Stimulated activated CD8-positive, alpha-beta memory T cell treated with anti-CD3 and anti-CD28 coated beads, Interleukin-15, amount 100 ng/mL, for 4 hours (primary cell): ENCODE data around the gene CCND1.
"Not testable (repeated sequence)": the region's sequence is repeated elsewhere in the genome, so short reads cannot be mapped to it uniquely, and the experiment has no call there.

Experiments used
- DNase-seq, 2 donors: peaks; one replicate each; pipeline ENCODE4 v3.0.0-alpha.2; 2020; ENCODE audit warnings: low read depth in 2 of 2

The CCND1 gene

DNA sequence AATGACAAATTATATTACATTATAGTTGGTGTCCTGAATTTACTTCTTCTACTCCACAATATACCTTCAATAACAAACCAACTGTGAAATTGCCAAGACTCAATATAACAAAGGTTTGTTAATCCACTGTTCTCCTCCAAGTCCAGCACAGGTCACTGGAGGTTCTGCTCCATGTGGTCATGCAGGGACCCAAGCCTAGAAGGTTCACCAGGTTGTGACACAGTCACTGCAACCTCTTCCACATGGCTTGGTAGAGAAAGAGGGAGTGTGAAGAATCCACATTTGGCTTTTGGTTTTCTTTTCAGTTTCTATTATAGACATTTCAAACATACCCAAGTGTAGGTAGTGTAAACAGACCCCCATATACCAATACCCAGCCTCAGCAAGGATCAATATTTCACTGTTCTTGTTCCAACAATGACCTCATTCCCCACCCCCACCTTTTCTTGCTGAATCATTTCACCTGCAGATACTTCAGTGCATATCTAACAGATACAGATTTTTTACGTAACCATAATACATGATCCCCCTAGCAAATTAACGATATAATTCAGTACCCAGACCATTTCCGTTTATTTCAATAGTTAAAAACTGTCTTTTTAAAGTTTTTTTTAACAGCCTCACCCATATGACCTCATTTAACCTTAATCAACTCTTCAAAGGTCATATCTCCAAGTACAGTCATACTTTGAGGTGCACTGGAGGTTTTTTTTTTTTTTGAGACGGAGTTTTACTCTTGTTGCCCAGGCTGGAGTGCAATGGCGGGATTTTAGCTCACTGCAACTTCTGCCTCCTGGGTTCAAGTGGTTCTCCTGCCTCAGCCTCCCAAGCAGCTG lies 48.7 kb downstream of the CCND1 start:
- DNase-seq = no peak

DNA sequence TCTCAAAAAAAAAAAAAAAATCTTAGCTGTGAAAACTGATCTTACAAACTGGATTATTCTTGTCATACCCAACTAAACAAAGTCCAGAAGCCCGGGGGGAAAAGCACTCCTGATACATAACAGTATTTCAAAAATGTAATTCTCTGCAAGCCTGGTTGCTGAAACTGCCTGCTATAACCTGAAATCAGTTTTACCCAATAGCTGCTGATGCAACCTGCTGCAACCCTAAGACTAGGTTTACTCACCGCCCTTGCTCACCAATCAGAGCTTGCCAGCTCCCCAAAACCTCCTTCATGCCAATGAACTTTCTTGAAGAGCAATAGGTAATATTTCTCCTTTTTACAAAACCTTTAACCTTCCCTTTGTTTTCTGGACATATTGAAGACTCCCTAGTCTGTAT lies 50.5 kb downstream of the CCND1 start:
- DNase-seq = no peak

DNA sequence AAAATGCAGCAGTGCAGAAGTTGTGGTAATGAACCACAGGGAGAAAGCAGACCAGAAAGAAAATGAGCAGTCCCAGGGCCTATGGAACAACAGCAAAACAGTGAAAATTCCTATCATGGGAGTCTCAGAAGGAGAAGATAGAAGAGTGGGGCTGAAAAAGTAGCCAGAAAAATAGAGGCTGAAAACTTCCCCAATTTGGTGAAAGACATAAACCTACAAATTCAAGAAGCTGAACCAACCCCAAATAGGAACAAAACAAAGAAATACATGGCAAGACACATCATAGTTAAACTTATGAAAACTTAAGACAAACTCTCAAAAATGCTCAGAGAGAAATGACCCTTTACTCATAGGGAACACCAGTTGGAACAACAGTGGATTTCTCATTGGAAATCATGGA lies 51.5 kb downstream of the CCND1 start:
- DNase-seq = no peak

DNA sequence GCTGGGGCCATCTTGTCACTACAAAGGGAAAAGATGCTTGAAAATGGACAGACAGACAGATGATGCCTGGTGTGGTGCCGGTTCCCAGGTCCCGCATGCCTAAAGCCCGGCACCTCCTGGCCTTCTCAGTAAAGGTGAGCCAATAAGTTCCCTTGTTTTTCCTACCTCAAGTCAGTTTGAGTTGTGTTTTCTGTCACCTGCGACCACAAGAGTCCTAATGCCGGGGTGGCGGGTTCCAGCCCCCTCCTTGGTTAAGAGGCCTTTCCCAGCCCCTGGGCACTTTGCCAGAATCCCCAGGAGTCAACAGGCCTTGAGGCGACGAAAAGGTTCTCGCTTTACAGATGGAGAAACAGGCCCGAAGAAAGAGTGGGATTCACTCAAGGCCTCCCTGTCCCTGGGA lies 53.8 kb downstream of the CCND1 start:
- DNase-seq = no peak

DNA sequence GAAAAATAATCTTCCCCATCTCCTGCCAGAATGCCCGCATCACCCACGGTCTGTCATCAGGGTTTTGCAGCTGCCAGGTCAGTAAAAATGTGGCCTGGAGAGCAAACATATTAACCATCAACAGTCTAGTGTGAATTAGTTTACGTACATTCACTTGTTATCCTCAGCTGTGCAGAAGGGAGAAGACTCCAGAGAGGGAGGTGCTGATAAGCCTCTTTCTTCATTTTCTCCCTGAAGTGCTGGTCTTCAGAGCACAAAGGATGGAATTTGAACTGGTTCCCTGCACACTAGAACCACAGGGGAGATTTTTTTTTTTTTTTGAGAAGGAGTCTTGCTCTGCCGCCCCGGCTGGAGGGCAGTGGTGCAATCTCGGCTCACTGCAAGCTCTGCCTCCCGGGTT lies 54.6 kb downstream of the CCND1 start:
- no peak for DNase-seq

DNA sequence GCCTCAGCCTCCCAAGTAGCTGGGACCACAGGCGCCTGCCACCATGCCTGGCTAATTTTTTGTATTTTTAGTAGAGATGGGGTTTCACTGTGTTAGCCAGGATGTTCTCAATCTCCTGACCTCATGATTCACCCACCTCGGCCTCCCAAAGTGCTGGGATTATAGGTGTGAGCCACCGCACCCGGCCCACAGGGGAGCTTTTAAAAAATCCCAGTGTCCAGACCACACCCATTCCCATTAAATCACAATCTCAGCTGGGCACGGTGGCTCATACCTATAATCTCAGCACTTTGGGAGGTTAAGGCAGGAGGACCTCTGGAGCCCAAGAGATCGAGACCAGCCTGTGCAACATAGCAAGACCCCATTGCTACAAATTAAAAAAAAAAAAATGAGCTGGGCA lies 55.0 kb downstream of the CCND1 start:
- DNase-seq = not testable (repeated sequence)

DNA sequence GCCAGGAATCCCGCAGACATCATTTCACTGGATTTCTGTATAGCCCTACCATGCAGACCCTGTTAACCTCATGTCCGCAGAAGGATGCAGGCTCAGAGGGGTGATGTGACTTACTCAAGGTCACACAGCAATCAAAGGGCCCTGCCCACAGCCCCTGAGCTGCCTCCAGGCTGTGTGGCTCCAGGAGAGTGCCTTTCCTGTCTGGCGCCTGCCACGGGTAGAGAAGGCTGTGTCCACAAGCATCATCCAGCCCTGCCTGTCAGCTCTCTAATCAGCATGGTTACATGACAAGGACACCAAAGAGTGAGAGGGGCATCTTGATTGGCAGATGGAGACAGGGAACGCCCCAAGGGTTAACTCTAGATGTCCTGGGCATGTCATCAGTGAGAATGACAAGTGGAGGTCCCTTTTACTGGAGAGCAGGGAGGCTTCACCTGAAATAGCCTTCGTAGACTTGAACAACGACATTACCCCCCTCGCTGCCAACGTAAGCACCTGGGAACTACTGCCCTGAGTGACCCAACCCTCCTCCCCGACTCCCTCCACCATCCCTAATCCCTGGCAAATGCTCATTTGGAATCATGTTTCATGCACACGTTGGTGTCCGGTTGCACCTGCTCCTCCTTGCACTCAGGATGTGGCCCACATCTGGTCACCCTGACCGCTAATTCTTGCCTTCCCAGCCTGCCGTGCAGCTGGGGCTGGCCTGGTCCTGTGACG lies 56.0 kb downstream of the CCND1 start:
- DNase-seq = no peak

DNA sequence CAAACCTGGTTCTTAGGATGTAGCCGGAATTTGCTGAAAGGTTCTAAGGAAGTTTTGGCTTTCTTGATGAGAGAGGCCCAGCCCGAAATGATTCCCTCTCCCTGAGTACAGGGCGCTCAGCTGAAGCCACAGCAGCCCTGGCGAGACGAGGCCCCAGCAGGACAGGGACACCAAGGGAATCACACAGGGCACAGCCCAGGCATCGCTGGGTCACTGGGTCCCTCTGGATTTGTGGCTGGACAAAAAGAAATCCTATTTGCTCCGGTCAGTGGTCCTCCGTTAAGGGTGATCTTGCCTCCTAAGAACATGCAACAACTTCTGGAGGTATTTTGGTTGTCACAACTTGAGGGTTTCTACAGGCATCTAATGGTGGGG lies 56.5 kb downstream of the CCND1 start:
- no peak for DNase-seq

DNA sequence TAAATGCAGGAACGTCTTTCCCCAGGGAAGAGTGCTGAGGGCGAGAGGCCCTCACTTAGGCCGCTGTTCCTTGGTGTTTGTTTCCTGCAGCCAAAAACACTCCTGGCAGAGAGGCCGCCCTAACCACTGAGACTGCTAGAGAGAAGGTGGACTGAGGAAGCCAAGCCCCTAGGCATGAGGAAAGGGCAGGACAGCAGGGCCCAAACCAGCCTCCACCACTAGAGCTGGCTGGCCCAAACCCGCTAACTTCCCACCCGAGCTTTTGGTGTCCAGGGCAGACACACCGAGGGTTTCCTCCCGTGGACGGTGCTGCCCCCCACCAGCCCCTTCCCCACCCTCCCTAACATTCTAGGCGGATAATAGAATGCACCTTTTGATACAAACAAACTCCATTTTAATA lies 56.9 kb downstream of the CCND1 start:
- no peak for DNase-seq

DNA sequence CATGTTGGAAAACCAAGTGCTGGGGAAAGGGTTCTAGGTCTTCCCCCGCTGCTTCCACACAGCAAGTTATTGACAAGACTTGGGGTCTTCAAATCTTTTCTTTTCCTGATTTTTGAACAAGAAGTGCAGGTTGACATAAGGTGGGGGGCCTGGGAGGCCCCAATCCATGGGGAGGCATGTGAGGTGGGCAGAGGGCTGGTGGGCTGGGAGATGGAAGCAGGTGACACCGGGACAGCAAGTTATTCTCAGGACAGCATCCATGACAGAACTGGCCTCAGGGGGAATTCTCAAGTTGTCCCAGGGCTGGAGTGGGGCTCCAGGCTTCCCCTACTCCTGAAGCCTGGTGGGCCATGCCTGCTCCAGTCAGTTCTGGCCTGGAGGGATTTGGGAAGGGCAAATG lies 57.4 kb downstream of the CCND1 start:
- no peak for DNase-seq

DNA sequence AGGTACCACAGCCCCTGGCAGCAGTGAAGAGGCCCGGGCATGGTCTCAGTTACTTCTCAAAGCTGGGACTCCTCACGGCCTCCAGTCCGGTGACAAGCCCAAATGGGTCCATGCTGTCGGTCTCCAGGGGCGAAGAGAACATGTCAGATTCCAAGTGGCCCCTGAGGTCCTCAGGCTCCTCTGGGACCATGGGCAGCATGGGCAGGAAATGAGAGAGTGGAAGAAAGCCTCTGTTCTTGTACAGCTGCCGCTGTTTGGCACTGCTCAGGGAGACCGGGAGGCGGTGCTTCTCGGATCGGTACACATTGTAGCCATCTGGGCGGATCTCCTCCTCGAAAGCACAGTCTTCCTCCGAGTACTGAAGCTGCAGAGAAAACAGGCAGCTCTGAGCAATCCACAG lies 58.3 kb downstream of the CCND1 start:
- no peak for DNase-seq

DNA sequence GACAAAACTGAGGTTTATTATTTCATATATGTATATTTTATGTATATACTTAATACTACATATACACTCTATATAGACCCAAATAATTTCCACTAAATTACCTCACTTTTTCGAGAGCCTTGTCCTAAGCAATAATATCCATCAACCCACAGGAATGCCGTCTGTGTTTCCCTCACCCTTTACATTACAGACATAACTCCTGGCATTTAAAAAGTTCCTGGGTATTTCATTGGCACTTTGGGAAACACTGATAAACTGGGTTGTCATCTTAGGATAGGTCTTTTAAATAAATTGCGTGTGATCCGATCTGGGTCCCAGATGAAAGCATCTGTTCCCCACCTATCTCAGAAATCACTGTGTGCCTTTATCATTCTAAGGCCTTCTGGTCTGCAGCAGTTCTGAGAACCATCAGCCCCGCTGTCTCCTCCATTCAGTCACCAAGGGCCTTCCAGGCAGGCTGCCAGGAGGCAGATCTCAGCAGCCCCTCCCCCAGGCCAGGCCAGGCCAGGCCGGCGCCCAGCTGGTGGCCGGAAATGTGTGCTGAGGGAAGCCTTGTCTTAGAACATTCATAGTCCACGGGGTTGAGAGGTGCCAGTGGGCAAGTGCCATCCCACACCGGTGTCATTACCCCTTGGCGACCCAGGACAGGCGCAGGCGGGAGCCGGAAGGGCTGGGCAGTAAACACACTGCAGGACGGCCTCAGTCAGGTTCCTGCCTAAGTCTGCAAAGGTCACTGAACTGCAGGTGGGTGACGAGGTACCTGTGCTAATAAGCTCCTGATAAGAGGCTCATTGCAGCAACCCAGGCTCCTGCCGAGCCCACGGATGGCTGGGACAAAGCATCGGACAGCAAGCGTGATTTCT lies 59.6 kb downstream of the CCND1 start:
- DNase-seq = no peak

DNA sequence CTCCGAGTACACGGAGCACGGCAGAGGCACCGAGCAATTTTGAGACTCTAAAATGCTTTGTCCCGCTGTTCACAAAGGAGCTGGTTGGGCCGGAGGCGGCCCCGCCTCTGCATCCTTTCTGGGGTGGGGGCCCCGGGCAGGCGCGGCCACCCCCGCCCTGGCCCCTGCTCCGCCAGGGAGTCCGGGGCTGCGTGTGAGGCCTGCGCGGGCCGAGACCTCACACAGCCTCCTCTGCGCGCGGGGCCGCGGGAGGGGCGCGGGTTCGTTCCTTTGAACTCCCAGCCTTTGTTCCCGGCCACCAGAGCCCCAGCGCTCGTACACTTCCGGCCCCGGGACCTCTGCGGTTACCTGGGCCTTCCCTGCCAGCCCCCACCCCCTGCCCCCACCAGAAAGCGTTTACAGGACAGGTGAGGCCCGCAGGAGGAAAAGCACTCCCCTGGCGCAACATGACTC lies 61.3 kb downstream of the CCND1 start:
- no peak for DNase-seq

DNA sequence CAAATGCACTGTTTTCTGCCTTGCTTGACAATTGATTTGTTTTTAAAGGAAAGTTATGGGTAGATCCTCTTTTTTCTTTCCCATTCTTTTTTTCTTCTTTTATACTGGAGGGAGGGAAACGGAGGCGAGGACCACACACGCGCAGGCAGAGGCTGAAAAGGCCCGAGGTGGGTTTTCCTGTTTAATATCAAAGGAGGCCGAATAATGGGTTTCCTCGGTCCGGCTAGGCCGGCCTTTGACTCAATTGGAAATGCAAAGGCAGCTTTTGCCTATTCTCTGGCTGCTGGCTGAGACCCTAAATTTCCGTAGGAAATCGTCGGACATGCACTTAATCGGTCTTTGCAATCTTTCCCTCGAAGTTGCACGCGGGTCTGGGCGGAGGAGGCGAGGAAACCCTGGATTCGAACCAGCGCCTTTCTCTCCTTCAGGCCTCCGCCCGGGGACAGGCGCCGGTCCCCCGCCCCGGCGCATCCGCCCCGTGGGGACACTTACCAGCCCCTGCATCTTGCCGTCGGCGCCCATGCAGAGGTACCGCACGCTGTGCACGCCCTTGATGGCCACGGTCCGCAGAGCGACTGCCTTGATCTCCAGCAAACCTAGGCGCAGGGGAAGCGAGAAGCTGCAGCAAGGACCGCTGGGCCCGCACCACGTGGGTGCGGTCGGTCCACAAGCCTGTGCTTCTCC lies 62.0 kb downstream of the CCND1 start:
- DNase-seq = no peak

DNA sequence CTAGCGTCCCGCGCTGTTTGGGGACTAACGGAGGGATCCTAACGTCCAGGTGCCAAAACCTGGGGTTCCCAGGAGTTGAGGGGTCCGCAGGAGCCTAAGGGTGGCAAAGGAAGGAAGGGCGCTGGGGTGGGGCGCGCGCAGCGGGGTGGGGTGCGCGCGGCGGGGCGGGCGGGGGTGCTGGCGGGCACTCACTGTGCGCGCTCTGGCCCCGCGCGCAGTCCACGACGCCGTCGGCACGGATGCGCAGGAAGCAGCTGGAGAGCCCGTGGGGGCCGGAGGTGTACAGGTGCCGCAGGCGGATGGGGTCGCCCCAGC lies 62.5 kb downstream of the CCND1 start:
- no peak for DNase-seq
